ENCODE measurements around the gene PMM1.

DNA sequence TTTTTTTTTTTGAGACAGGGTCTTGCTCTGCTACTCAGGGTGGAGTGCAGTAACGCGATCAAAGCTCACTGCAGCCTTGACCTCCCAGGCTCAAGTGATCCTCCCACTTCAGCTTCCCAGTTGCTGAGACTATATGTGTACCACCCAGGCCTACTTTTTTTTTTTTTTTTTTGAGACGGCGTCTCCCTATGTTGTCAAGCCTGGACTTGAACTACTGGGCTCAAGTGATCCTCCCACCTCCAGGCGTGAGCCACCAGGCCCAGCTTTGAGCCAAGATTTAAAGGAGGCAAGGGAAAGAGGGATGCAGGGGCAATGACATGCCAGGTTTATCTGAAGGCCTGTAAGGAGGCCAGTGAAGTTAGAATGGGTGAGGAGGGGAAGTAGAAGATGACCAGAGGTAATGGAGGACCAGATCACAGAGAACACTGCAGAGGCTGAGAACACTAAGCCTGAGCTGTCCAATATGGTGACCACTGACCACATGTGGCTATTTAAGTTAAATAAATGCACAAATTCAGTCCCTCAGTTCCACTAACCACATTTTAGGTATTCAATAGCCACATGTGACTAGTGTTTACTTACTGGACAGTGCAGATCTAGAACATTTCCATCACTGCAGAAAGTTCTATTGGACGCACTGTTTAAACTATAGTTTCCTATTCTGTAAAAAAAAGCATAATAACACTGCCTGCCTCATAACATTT is 23.1 kb upstream of the PMM1 start:
- TF ChIP-seq, protein P1, sequence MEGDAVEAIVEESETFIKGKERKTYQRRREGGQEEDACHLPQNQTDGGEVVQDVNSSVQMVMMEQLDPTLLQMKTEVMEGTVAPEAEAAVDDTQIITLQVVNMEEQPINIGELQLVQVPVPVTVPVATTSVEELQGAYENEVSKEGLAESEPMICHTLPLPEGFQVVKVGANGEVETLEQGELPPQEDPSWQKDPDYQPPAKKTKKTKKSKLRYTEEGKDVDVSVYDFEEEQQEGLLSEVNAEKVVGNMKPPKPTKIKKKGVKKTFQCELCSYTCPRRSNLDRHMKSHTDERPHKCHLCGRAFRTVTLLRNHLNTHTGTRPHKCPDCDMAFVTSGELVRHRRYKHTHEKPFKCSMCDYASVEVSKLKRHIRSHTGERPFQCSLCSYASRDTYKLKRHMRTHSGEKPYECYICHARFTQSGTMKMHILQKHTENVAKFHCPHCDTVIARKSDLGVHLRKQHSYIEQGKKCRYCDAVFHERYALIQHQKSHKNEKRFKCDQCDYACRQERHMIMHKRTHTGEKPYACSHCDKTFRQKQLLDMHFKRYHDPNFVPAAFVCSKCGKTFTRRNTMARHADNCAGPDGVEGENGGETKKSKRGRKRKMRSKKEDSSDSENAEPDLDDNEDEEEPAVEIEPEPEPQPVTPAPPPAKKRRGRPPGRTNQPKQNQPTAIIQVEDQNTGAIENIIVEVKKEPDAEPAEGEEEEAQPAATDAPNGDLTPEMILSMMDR (IDR thresholded peaks at IDR 0.05; ENCODE audit: insufficient read depth, low read length, poor library complexity, severe bottlenecking), result no peak
- TF ChIP-seq EZH2phosphoT487 (conservative IDR thresholded peaks at IDR 0.05; ENCODE audit: low read length), result no peak

Data from SU-DHL-6 (cell line).